ENCODE measurements around the gene UVSSA. TPM values are rescaled to one million over a fixed set of nuclear protein-coding genes. Genes with fewer than 3 reads are reported as not detected.
A peak's percentile ranks its signal among the peaks of the same experiment; 100 is the strongest.

UVSSA gene
- polyA plus RNA-seq, 1 donor = 16.2 TPM

- DNase-seq = no peak
These were observed 59.5 kb downstream of the UVSSA start, which contains the start of gene NKX1-1 for GRCh38 chr4:1406394-1406980. NKX1-1 (minus strand) TSS chr4:1406442; CDS start chr4:1406442, 0 bp downstream.

GRCh38 chr4:1406981-1407656 lies 60.1 kb downstream of the UVSSA start:
- no peak for DNase-seq

GRCh38 chr4:1407657-1408333 lies 60.8 kb downstream of the UVSSA start:
- no peak for DNase-seq

- DNase-seq = no peak
These were observed 61.4 kb downstream of the UVSSA start for GRCh38 chr4:1408418-1408817.

GRCh38 chr4:1409079-1409478 lies 62.1 kb downstream of the UVSSA start:
- DNase-seq = no peak

- no peak for DNase-seq
These were observed 62.8 kb downstream of the UVSSA start for GRCh38 chr4:1409491-1410425.

GRCh38 chr4:1410491-1411325 lies 63.7 kb downstream of the UVSSA start:
- peak; percentile 70 for DNase-seq

- DNase-seq = no peak
These were observed 64.7 kb downstream of the UVSSA start for GRCh38 chr4:1411436-1412375.

GRCh38 chr4:1412376-1413203 lies 65.6 kb downstream of the UVSSA start:
- no peak for DNase-seq

GRCh38 chr4:1413204-1413663 lies 66.2 kb downstream of the UVSSA start:
- DNase-seq = no peak

GRCh38 chr4:1413687-1414479 lies 66.9 kb downstream of the UVSSA start:
- DNase-seq = no peak

GRCh38 chr4:1414831-1415680 lies 68.0 kb downstream of the UVSSA start:
- no peak for DNase-seq

- no peak for DNase-seq
These were observed 68.6 kb downstream of the UVSSA start for GRCh38 chr4:1415681-1415981.

GRCh38 chr4:1416051-1416947 lies 69.3 kb downstream of the UVSSA start:
- DNase-seq = no peak

- DNase-seq = no peak
These were observed 69.9 kb downstream of the UVSSA start for GRCh38 chr4:1416948-1417260.
